Transverse colon (tissue), 4 donors: ENCODE results near the gene DCP2. TPM values are rescaled to one million over a fixed set of nuclear protein-coding genes. Genes with fewer than 3 reads are reported as not detected.
A peak's percentile ranks its signal among the peaks of the same experiment; 100 is the strongest.

Source experiments
- DNase-seq: peaks from one replicate; pipeline ENCODE4 v3.0.0-alpha.2; 2019
- H3K27ac ChIP-seq, 4 donors: fragments of 200-600 bp; sonication (generic); 2 replicates each; pipeline ENCODE4 v1.5.1; 2016 to 2018; ENCODE audit warnings: inconsistent platforms in 4 of 4
- H3K27me3 ChIP-seq: fragments of 200-600 bp; sonication (generic); 2 replicates; pipeline ENCODE4 v1.5.1; 2017; ENCODE audit warnings: inconsistent platforms
- H3K36me3 ChIP-seq, 4 donors: fragments of 200-600 bp; sonication (generic); 2 replicates each; pipeline ENCODE4 v1.5.1; 2017 to 2019; ENCODE audit warnings: inconsistent platforms in 4 of 4
- H3K4me1 ChIP-seq, 4 donors: fragments of 200-600 bp; sonication (generic); 2 replicates each; pipeline ENCODE4 v1.5.1; 2017 to 2020; ENCODE audit warnings: inconsistent platforms in 4 of 4
- H3K4me3 ChIP-seq, 4 donors: fragments of 200-600 bp; sonication (generic); 1 replicate in 1 of 4; 2 replicates in 3 of 4; pipeline versions ENCODE4 v1.5.1 to v1.6.1; 2017 to 2019; ENCODE audit warnings: inconsistent platforms in 4 of 4
- H3K9me3 ChIP-seq, 2 donors: fragments of 200-600 bp; sonication (generic); 2 replicates each; pipeline ENCODE4 v1.5.1; 2017 to 2019; ENCODE audit warnings: inconsistent platforms in 2 of 2
- EP300 ChIP-seq: sonication (generic); formaldehyde crosslinking; IDR thresholded peaks from one replicate; pipeline ENCODE4 v1.6.1; 2017; ENCODE audit warnings: antibody characterized with exemption, low read depth
- POLR2A ChIP-seq: fragments of 450-650 bp; IDR thresholded peaks from one replicate; pipeline ENCODE4 v1.6.1; 2016; ENCODE audit warnings: antibody characterized with exemption, mild to moderate bottlenecking, moderate library complexity
- POLR2AphosphoS5 ChIP-seq, 3 donors: sonication (generic); formaldehyde crosslinking; IDR thresholded peaks; one replicate each; pipeline ENCODE4 v1.6.1; 2016; ENCODE audit warnings: antibody characterized with exemption in 3 of 3
- whole genome bisulfite sequencing, 2 donors: methylation state at CpG; one replicate each; pipeline ENCODE4 v1.1.5; 2018; ENCODE audit warnings: low coverage in 1 of 2; 5-methylcytosine and 5-hydroxymethylcytosine counted together
- in situ Hi-C, 4 donors: fragments of 200-750 bp; cut with MboI; loops; one replicate each; pipeline versions ENCODE4 v1.15.0 to v1.15.1; 2017; ENCODE audit warnings: low sequenced_read_pairs in 3 of 4, low pct_ligation_motif_present in 1 of 4, low pct_unique_long_range_greater_than_20kb in 1 of 4
- intact Hi-C: fragments of 100-400 bp; cut with DNase I; formaldehyde crosslinking; loops from one replicate; pipeline ENCODE4 v1.15.1; 2023; ENCODE audit warnings: low total_unique reads
- total RNA-seq, 4 donors: library from RNA; depleted of rRNA; stranded (reverse); fragments of >200 nt; gene quantifications; one replicate each; pipeline ENCODE4 v1.1.0, GENCODE V29; 2016
- TF ChIP-seq, protein P1 (sequence below), 5 experiments: fragments of 200-600 bp in 3 of 5; fragments of 450-650 bp in 2 of 5; sonication (generic) in 3 of 5; IDR thresholded peaks; 1 replicate in 2 of 5; 2 replicates in 3 of 5; pipeline ENCODE4 v1.5.1; 2016 to 2017; ENCODE audit warnings: antibody characterized with exemption in 5 of 5, inconsistent platforms in 3 of 5, mild to moderate bottlenecking in 2 of 5, moderate library complexity in 1 of 5

Gene DCP2
- total RNA-seq, 4 donors from 2014 or later, result 11.6 to 27.8 (median 20.7) TPM

DNA sequence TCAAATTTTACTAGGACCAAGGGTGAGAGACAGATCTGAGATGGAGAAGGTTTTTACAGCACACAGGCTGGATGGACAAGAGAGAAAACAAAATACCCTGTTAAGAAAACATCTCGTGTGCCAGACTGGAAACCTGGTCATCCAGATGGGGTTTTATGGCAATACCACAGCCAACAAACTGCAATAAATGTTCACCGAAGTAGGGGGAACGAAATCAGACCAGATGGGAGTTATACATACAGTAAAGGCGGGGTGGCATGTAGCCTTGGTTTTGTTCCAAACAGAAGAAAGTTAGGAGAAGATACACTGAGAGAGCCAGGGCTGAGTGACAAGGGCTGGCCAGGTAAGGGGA, 63.3 kb downstream of the DCP2 start:
- intact Hi-C loops, result no loop called here
- H3K4me1 ChIP-seq, result no peaks in the 10 kb centered on the region
- no peaks in the 10 kb centered on the region for H3K27me3 ChIP-seq
- no peaks in the 10 kb centered on the region for H3K9me3 ChIP-seq
- H3K36me3 ChIP-seq, result no peaks in the 10 kb centered on the region
- no peak overlapping the region for H3K4me3 ChIP-seq
- no peak overlapping the region for H3K27ac ChIP-seq
- no peak for DNase-seq
- WGBS, 2 donors, result 65 to 68% methylated on average over 4 of the region's 4 CpGs
- in situ Hi-C loops, result no loop called here
- no peak for TF ChIP-seq POLR2AphosphoS5 (IDR thresholded peaks at IDR 0.05)

DNA sequence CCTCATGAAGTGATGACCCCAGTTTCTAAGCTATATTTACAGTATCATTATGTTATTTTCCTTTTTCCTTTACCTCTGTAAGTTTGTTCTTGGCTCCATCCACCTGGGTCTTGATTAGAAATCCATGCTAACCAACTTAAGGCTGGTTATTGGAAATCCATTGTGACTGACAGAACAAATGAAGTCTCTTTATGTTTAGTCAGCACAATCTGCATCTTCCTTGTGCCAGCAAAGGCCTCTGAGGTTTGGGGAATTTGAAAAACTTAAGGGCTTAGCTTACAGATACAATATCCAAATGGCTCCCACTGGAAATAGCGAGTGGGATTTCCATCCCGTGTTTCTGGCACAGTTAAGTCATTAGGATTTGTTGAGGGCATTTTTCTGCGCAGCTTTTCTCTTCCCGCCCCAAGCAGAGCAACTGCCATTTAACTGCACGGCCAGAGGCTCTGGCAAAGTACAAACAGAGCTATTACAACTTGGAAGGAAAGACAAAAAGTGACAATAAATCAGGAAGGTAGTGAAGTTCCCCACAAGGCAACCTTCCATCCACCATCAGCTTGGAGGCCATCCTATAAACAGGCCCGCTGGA, 64.2 kb downstream of the DCP2 start:
- H3K27ac ChIP-seq, result no peak overlapping the region
- no peak for DNase-seq
- intact Hi-C loops (no loop called here), in situ Hi-C loops (no loop called here)
- no peak overlapping the region for H3K4me3 ChIP-seq
- no peaks in the 10 kb centered on the region for H3K36me3 ChIP-seq
- no peaks in the 10 kb centered on the region for H3K4me1 ChIP-seq
- TF ChIP-seq EP300, result no peak
- no peak for TF ChIP-seq POLR2AphosphoS5 (IDR thresholded peaks at IDR 0.05)
- TF ChIP-seq POLR2A, result no peak
- TF ChIP-seq, protein P1, sequence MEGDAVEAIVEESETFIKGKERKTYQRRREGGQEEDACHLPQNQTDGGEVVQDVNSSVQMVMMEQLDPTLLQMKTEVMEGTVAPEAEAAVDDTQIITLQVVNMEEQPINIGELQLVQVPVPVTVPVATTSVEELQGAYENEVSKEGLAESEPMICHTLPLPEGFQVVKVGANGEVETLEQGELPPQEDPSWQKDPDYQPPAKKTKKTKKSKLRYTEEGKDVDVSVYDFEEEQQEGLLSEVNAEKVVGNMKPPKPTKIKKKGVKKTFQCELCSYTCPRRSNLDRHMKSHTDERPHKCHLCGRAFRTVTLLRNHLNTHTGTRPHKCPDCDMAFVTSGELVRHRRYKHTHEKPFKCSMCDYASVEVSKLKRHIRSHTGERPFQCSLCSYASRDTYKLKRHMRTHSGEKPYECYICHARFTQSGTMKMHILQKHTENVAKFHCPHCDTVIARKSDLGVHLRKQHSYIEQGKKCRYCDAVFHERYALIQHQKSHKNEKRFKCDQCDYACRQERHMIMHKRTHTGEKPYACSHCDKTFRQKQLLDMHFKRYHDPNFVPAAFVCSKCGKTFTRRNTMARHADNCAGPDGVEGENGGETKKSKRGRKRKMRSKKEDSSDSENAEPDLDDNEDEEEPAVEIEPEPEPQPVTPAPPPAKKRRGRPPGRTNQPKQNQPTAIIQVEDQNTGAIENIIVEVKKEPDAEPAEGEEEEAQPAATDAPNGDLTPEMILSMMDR (IDR thresholded peaks at IDR 0.05), result no peak
- 76 to 85% methylated on average over 5 to 6 of the region's 6 CpGs for WGBS, 2 donors
- H3K9me3 ChIP-seq, result no peaks in the 10 kb centered on the region
- no peaks in the 10 kb centered on the region for H3K27me3 ChIP-seq

DNA sequence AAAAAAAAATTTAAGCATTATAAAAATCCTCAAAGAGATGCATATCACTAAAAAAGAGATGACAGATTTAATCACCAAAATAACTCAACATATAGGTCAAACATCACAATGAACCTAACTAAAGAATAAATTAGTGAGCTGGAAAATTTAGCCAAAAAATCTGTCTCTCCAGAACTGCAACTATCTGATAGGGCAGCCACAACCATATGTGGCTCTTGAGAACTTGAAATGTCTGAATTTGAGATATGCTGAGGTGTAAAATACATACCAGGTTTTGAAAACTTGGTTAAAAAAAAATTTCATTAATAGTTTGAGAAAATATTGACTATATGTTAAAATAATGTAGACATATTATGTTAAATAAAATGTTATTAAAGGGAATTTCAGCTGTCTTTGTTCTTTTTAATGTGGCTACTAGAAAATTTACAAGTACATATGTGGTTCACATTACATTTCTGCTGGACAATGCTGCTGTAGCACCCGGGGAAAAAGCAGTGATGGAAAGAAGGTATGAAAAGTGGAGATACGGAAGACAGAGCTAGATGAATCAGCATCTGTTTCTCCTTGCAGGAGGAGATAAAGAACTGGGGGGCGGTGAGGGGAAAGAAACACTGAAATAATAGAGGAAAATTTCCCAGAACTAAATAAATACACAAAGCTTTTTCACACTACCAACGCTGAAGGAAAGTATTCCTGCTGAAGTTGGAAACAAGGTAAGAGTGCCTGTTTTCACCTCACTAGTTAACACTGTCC, 66.1 kb downstream of the DCP2 start:
- no peak for DNase-seq
- Histone ChIP-seq H3K4me1 (no peaks in the 10 kb centered on the region), H3K4me3 (no peak overlapping the region), H3K27me3 (no peaks in the 10 kb centered on the region), H3K9me3 (no peaks in the 10 kb centered on the region), H3K27ac (no peak overlapping the region), H3K36me3 (no peaks in the 10 kb centered on the region)
- intact Hi-C loops (no loop called here), in situ Hi-C loops (no loop called here)
- WGBS, 2 donors, result 77 to 80% methylated on average over 4 of the region's 4 CpGs
- no peak for TF ChIP-seq EP300
- TF ChIP-seq POLR2AphosphoS5 (IDR thresholded peaks at IDR 0.05), result no peak
- no peak for TF ChIP-seq POLR2A
- TF ChIP-seq, protein P1 (IDR thresholded peaks at IDR 0.05), result no peak

DNA sequence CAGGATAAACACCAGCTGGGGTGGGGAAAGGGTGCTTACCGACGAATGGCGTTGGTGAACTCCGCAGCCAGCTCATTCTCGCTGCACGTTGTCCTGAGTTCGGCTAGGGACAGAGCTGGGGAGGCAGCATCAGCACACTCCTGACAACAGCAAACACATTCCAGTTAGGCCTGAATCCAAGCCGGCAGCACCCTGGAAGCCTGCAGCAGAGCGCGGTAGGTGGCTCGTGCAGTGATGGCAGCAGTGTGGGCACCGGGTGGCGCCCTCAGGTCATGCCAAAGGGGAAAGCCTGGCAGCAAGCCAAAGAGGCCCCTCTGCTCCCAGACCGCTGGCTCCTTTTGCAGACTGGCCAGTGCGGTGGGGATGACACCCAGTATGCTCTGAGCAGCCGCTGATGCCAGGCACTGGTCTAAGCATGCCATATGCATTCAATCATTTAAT, 66.9 kb downstream of the DCP2 start:
- Histone ChIP-seq H3K9me3 (no peaks in the 10 kb centered on the region), H3K4me3 (no peak overlapping the region), H3K27me3 (no peaks in the 10 kb centered on the region), H3K36me3 (no peaks in the 10 kb centered on the region), H3K4me1 (no peaks in the 10 kb centered on the region), H3K27ac (no peak overlapping the region)
- in situ Hi-C loops (no loop called here), intact Hi-C loops (no loop called here)
- WGBS, 2 donors, result 89 to 94% methylated on average over 3 to 16 of the region's 16 CpGs
- no peak for DNase-seq
- TF ChIP-seq, protein P1 (IDR thresholded peaks at IDR 0.05), result peak in 1 of 5 experiments; percentile 10
- no peak for TF ChIP-seq POLR2A
